GM21360 (cell line): Measurements from ENCODE around the gene ZNRF1.

Experiments
- ATAC-seq: cut with Tn5 transposase; IDR thresholded peaks from one replicate; pipeline ENCODE4 v1.9.1; 2021; ENCODE audit warnings: mild to moderate bottlenecking, moderate library complexity; ENCODE audit not compliant: unreplicated experiment

Gene ZNRF1

GRCh38 chr16:75095204-75095621, 96.4 kb downstream of the ZNRF1 start:
- no peak for ATAC-seq

DNA sequence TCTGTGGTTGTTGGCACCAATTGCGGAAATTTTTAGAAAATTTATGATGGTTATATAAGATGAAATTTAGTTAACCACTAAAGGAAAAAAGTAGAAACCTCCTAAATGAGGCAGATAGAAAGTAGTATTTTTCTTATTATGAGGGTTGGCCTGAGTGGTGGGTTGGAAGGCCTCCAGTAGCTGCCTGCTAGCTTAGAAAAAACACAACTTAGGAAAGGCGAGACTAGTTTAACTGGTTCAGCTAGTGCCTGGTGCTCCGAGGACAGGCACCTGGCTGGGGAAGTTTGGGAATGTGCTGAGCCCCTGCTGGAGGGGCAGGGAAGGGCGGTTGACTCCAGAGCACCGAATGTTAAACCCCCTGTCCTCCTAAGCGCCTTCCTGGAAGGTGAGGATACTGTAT, 97.8 kb downstream of the ZNRF1 start:
- no peak for ATAC-seq

DNA sequence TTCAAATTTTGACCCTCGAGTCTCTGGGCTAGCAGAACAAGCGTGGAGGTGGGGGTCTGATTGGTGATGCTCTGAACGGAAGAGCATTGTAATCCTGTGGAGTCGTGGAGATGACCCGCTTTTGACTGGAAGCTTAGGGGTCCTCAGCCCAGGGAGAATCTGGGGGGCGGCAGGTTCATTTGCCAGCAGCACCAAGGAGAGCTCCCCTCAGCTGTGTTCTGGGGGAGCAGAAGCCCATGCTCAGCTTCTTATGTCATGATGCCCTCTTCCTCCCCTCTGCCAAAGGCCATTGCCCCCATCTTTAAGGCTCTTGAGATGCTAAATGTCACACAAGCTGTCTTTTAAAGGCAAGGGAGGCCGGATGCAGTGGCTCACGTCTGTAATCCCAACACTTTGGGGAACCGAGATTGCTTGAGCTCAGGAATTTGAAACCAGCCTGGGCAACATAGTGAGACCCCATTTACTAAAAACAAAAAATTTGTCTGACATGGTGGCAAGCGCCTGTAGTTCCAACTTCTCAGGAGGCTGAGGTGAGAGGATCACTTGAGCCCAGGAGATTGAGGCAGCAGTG, 98.5 kb downstream of the ZNRF1 start:
- no peak for ATAC-seq

DNA sequence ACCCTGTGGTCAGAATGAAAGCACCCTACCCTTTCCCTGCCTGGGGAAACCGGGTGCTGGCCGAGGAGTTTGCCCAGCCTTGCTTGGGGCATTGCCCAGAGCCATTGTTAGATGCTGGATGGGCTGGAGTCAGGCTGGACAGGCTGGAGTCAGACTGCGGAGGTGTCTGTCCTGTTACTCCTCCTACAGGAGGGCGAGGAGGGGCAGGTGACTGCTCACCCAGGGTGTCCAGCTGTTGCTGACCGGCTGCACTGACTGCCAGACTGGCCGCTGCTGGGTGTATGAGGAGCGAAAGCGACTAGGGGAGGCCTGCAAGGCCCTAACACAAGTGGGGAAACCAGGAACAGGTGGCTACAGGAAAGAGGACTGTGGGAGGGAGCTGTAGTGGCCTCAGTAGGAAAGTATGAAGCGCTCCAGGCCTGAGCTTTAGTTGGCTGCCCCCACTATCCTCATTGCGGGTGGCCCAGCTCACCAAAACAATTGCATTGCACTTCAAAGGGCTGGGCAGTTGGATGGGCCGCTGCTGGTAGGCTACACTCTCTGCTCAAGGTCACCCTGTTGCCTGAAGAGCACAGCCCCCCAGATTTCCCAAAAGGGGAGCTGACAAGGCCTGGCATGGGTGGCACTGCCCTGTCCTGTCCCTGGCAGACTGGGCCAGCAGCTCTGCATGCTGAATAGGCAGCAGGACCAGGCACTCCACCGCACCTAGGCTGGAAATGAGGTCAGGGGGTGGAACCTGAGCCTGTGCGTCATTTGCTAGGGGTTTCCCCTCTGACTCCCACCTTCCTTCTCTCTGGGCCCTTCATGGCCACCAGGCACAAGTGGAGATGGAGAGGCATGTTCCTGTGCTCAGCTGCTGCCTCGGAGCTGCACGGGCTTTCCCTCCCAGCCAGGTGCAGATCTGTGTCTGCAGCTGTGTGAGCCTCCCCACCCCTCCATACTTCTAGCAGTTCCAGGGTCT, 99.4 kb downstream of the ZNRF1 start:
- peak; percentile 63 for ATAC-seq

DNA sequence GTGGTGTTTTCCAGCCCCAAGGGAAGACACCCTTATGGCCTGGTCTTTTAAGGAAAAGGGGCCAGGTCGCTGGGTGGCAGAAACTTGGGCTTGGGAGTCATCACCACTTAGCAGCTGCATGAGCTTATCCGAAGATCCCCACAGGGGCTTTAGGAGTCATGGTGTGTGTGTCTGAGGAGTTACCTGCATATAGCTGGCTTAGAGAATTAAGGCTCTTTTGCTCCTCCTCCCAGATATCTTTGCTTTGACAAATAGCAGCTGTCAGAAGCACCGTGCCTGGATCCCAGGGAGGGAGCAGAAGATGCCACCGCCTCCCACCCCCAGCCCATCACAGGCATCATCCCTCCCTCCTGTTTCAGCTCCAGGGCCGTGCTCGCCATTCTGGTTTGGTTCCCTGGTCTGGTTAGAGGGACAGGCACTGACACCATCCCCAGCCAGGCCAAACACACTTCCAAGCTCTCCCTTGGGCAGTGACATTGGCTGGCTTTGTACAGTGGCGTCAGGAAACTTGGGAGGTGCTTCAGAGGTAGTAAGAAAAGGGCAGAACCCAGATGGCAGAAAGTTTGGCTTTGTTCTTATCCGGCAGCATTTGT, 100.3 kb downstream of the ZNRF1 start:
- ATAC-seq, result no peak

- no peak for ATAC-seq
Observed at GRCh38 chr16:75099738-75100602, 101.1 kb downstream of the ZNRF1 start.

GRCh38 chr16:75100603-75100990, 101.8 kb downstream of the ZNRF1 start:
- ATAC-seq, result no peak

- no peak for ATAC-seq
Observed at GRCh38 chr16:75101635-75102034, 102.8 kb downstream of the ZNRF1 start.

- no peak for ATAC-seq
Observed at GRCh38 chr16:75102595-75102994, 103.8 kb downstream of the ZNRF1 start.

DNA sequence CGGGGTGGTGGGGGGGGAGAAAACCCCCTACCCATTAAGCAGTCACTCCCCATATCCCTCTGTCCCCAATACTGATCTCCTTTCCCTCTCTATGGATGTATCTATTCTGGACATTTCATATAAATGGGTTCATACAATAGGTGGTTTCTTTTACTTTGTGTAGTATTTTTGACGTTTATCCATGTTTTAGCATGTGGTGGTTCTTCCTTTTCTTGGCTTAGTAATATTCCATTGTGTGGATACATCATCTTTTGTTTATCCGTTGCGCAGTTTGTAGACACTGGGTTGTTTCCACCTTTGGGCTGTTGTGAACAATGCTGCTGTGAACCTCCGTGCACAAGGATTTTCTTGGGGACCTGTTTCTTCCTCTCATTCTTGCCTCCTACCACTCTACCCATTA, 105.2 kb downstream of the ZNRF1 start:
- ATAC-seq, result no peak

- ATAC-seq, result no peak
Observed at GRCh38 chr16:75104836-75105235, 106.0 kb downstream of the ZNRF1 start.

GRCh38 chr16:75105306-75106061, 106.7 kb downstream of the ZNRF1 start:
- no peak for ATAC-seq

DNA sequence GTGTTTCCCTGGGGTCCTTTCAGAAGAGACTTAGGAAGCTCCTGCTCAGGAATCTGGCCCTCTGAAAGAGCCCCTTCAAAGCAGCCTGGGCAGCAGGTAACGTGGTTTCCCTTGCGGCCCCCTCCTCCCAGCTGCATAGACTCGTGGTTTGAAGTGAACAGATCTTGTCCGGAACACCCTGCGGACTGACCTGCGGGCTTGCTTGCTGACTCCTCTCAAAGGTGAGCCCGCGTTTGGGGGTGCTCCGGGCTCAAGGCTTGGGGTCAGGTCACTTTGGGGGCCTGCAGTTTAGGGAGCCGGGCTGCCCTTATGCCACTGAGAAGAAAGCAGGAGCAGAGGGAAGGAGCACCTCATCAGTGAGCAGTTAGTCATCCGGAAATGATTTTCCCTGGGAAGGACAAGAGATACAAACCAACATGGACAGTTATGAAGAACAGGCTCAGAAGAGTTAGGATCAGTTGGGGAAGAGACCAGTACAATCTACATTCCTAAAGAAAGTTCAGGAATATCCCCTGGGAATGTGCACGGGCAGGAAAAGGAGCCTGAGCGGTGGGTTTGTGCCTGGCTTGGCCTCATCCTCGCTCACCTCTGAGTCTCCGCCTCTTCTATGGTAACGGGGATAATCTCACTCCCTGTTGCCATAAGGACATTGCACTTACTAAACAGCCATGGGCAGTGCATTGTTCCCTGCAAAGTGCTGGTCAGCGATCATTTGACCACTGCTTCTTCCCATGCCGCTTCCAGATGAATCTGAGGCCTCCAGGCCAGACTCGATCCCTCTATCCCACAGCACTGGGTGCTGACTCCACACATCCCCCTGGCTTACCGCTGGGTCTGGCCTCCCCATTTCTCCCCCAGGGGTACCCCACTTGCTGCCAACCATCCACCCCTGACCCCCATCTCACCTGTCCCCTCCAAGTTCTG, 107.8 kb downstream of the ZNRF1 start:
- ATAC-seq, result no peak

DNA sequence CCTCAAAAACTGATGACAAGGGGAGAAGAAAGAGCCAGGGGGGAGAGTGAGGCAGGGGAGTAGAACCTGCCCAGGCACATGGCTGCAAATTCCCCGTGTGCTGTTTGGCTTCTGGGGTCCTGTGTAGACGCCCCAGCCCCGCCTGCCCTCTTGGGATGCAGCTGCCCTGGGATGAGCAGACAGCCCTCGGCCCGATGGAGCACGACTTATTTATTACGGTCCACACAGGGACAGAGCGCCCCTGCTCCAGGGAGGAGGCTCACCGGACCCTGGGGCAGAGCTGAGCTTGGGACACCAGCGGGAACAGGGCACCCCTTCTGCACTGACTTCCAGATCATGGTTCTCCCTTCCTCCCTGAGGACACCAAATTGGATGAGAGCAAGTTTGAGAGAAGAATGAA, 108.7 kb downstream of the ZNRF1 start:
- ATAC-seq, result no peak

GRCh38 chr16:75108792-75109731, 110.2 kb downstream of the ZNRF1 start:
- ATAC-seq, result no peak

- no peak for ATAC-seq
Observed at GRCh38 chr16:75109732-75110243, 111.0 kb downstream of the ZNRF1 start.

DNA sequence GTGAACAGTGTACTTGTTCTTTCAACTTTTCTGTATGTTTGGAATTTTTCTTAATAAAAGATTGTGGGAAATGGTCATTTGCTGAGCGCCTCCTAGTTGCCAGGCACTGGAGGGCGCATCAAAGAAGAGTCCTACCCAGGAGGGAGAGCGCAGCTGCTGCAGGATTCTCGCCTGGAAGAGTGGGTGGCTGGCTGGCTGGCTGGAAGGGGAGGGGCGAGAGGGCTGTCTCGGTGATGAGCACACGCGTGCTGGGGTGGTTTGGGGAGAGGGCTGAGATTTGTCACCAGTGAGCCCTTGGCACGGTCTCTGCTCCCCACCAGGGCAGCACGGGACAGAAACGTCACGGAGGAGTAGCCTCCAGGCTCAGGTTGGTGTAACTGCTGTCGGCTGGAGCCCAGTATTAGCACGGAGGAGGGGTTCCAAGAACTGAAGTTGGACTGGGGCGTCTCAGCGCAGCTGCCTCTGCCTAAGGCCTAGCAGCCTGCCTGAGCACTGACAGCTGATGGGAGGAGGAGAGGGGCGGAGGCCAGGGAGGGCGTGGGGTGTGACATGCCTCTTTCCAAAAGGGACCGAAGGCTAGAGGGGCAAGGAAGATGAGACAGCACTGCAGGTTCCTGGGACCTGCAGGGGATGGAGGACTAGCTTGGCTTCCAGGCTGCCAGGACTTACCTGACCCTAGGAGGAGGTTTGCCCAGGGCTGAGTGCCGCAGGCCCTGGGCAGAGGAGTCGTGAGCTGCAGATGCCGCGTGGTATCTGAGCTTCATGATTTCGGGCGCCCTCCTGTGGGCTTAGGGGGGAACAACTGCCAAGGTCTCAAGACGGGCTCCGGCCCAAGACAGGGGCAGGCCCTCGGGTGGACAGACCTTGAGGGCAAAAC, 112.1 kb downstream of the ZNRF1 start:
- peak; percentile 52 for ATAC-seq
